Measurements from ENCODE around the gene COL7A1. TPM values are rescaled to one million over a fixed set of nuclear protein-coding genes. Genes with fewer than 3 reads are reported as not detected.
A peak's percentile ranks its signal among the peaks of the same experiment; 100 is the strongest.

COL7A1 gene
- total RNA-seq, 1 experiment from 2014 or later, result 16.4 TPM

DNA sequence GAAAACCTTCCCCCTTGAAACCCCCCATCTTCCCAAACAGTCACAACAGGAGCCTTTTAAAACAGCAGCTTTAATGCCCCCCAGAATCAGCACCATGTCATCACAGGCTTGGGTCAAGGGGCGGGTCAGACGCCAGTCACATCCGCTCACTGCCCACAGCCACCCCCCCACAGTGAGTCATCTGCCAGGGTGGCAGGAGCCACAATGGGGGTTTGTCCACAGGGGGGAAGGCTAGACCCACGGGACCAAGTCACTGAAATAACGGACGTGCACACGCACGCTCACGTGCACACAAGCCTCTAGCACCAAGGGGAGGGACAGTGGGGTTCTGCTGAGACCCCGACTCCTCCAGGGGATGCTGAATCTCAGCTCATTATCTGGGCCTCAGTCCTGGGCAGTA is 31.1 kb downstream of the COL7A1 start:
- ChIA-PET POLR2A (ENCODE audit: low non-redundant PET) (no interaction called here), CTCF (no interaction called here)
- H3K9me3 ChIP-seq (ENCODE audit: low read depth, low read length, poor library complexity, severe bottlenecking), result no peaks in the 10 kb centered on the region
- TF ChIP-seq, protein P1, sequence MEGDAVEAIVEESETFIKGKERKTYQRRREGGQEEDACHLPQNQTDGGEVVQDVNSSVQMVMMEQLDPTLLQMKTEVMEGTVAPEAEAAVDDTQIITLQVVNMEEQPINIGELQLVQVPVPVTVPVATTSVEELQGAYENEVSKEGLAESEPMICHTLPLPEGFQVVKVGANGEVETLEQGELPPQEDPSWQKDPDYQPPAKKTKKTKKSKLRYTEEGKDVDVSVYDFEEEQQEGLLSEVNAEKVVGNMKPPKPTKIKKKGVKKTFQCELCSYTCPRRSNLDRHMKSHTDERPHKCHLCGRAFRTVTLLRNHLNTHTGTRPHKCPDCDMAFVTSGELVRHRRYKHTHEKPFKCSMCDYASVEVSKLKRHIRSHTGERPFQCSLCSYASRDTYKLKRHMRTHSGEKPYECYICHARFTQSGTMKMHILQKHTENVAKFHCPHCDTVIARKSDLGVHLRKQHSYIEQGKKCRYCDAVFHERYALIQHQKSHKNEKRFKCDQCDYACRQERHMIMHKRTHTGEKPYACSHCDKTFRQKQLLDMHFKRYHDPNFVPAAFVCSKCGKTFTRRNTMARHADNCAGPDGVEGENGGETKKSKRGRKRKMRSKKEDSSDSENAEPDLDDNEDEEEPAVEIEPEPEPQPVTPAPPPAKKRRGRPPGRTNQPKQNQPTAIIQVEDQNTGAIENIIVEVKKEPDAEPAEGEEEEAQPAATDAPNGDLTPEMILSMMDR (conservative IDR thresholded peaks at IDR 0.05; ENCODE audit: low read depth, low read length), result no peak
- TF ChIP-seq EZH2 (IDR thresholded peaks at IDR 0.05; ENCODE audit: borderline replicate concordance, low read depth, low read length, poor library complexity, severe bottlenecking), result no peak
- H3K36me3 ChIP-seq (ENCODE audit: insufficient read depth, low read length, poor library complexity, severe bottlenecking), result no peaks in the 10 kb centered on the region
- no peak for DNase-seq (ENCODE audit: low spot score)
- no peaks in the 10 kb centered on the region for H3K27me3 ChIP-seq (replicated peaks; ENCODE audit: insufficient read depth, low read depth, low read length, poor library complexity)
- H3K4me1 ChIP-seq (ENCODE audit: insufficient read depth, low read length, poor library complexity, severe bottlenecking), result peaks cover 9% of the 10 kb centered on the region
- no TSS peak for BruUV-seq (replicated peaks)
- no peak overlapping the region for H3K4me3 ChIP-seq (ENCODE audit: low read depth, low read length, poor library complexity, severe bottlenecking)
- intact Hi-C loops (cut with micrococcal nuclease; ENCODE audit: unreplicated experiment), result no loop called here
- no peak overlapping the region for H3K27ac ChIP-seq (ENCODE audit: low read depth, low read length, poor library complexity, severe bottlenecking)

DNA sequence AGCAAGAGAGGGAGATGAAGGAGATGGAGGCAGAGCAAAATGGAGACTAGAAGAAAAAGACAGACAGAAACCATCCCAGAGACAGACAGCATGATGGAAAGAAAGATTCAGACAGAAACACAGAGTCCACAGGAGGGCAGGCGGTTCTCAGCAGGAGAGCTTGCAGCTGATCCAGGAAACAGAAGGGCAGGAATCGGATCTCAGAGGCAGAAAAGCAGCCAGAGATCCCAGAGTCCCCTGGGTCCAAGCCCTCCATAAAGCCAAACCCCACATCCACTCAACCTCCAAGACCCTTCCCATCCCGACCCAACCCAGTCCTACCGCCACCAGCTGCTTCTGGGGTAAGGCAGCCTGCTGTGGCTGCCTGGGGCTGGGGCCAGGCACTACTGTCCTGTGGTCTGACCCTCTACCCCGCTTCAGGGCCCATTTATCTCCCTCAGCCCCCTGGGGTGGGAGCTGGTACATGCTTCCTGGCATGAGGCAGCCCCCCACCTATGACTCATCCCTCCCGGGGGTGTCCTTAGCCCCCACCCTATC is 31.7 kb downstream of the COL7A1 start, which contains the start of gene UCN2:
Gene UCN2 (minus strand): TSS at position 400 of the 537 bp plus-strand sequence. CDS start 657 bp downstream, outside the sequence.
- H3K27ac ChIP-seq (ENCODE audit: low read depth, low read length, poor library complexity, severe bottlenecking), result no peak within 1 kb of the TSS

DNA sequence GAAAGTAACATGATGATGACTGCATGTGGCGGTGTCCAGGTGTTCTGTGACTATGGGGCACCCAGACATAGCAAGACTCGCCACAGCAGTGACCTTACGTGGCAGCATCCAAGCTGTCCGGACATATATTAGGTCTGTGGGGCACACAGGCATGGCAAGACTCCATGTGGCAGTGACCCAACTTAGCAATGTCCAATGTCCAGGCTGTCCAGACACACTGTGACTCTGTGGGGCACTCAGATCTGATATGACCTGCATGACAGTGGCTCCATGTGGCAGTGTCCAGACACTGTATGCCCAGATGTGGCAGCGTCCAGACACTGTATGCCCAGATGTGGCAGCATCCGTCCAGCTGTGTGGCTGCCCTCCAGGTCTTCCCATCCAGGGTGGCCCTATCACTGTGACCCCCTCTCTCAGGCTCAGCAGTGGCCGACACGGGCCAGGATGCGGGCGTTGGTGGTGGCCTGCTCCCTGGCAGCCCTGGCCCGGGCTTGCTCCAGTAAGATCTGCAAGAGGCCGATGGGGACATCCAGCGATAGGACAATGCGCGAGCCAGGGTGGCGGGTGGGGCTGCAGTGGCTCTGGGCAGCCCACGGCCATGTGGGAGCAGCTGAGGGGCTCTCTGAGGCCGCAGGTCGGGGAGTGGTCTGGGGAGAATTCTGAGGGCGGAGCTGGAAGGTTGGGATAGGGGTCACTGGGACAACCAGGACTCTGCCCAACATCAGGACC is 32.6 kb downstream of the COL7A1 start:
- TF ChIP-seq EZH2 (IDR thresholded peaks at IDR 0.05; ENCODE audit: borderline replicate concordance, low read depth, low read length, poor library complexity, severe bottlenecking), result no peak
- TF ChIP-seq, protein P1 (conservative IDR thresholded peaks at IDR 0.05; ENCODE audit: low read depth, low read length), result no peak
- ChIA-PET CTCF (no interaction called here), POLR2A (ENCODE audit: low non-redundant PET) (no interaction called here)
- no peaks in the 10 kb centered on the region for H3K27me3 ChIP-seq (replicated peaks; ENCODE audit: insufficient read depth, low read depth, low read length, poor library complexity)
- no peak for DNase-seq (ENCODE audit: low spot score)
- H3K4me1 ChIP-seq (ENCODE audit: insufficient read depth, low read length, poor library complexity, severe bottlenecking), result peaks cover 9% of the 10 kb centered on the region
- intact Hi-C loops (cut with micrococcal nuclease; ENCODE audit: unreplicated experiment), result no loop called here
- H3K4me3 ChIP-seq (ENCODE audit: low read depth, low read length, poor library complexity, severe bottlenecking), result no peak overlapping the region
- no peak overlapping the region for H3K27ac ChIP-seq (ENCODE audit: low read depth, low read length, poor library complexity, severe bottlenecking)
- H3K36me3 ChIP-seq (ENCODE audit: insufficient read depth, low read length, poor library complexity, severe bottlenecking), result no peaks in the 10 kb centered on the region
- BruUV-seq (replicated peaks), result no TSS peak
- no peaks in the 10 kb centered on the region for H3K9me3 ChIP-seq (ENCODE audit: low read depth, low read length, poor library complexity, severe bottlenecking)

More for the DNA sequence above, 31.7 kb downstream of the COL7A1 start, which contains the start of gene UCN2:
- H3K4me3 ChIP-seq (ENCODE audit: low read depth, low read length, poor library complexity, severe bottlenecking), result no peak within 1 kb of the TSS
- no peaks in the 10 kb centered on the region for H3K27me3 ChIP-seq (replicated peaks; ENCODE audit: insufficient read depth, low read depth, low read length, poor library complexity)
- DNase-seq (ENCODE audit: low spot score), result peak; percentile 30
- intact Hi-C loops (cut with micrococcal nuclease; ENCODE audit: unreplicated experiment), result no loop called here
- TF ChIP-seq, protein P1 (conservative IDR thresholded peaks at IDR 0.05; ENCODE audit: low read depth, low read length), result no peak
- no peak for TF ChIP-seq EZH2 (IDR thresholded peaks at IDR 0.05; ENCODE audit: borderline replicate concordance, low read depth, low read length, poor library complexity, severe bottlenecking)
- POLR2A ChIA-PET (ENCODE audit: low non-redundant PET), result no interaction called here
- H3K4me1 ChIP-seq (ENCODE audit: insufficient read depth, low read length, poor library complexity, severe bottlenecking), result peaks cover 9% of the 10 kb centered on the region
- H3K36me3 ChIP-seq (ENCODE audit: insufficient read depth, low read length, poor library complexity, severe bottlenecking), result no peaks in the 10 kb centered on the region
- H3K9me3 ChIP-seq (ENCODE audit: low read depth, low read length, poor library complexity, severe bottlenecking), result no peaks in the 10 kb centered on the region
- no TSS peak for BruUV-seq (replicated peaks)
- CTCF ChIA-PET, result no interaction called here

Measured in A673 (cell line).